ENCODE measurements around the gene HLA-C. TPM values are rescaled to one million over a fixed set of nuclear protein-coding genes. Genes with fewer than 3 reads are reported as not detected.

The HLA-C gene
- total and polyA plus RNA-seq, 8 donors = 117 to 1,825 (median 212) TPM

DNA sequence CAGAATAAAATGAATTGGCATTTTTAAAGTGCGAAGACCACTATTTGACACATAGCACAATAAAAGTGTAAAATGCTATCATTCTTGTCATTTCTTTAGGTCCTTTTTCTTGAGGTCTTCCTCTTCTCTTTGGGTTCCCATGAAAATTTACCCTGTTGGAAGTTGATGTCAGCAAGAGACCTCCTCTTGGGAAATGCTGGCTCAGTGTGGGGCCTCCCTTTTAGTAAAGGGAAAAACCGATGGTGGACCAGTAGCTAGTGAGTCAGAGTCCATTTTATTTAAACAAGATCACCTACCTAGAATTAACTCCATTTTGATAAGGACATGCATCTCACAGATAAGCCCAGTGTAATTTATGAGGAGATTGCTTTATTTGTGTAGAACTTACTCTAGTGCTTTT lies 37.7 kb upstream of the HLA-C start:
- Histone ChIP-seq H3K4me3 (no peak overlapping the region), H3K36me3 (no peaks in the 10 kb centered on the region), H3K4me1 (peaks cover 2 to 12% of the 10 kb centered on the region in 2 donors), H3K27ac (no peak overlapping the region), H3K27me3 (peaks cover 28 to 31% of the 10 kb centered on the region in 2 donors), H3K9me3 (no peaks in the 10 kb centered on the region)
- DNase-seq (no peak), ATAC-seq (no peak)
- TF ChIP-seq, protein P1, sequence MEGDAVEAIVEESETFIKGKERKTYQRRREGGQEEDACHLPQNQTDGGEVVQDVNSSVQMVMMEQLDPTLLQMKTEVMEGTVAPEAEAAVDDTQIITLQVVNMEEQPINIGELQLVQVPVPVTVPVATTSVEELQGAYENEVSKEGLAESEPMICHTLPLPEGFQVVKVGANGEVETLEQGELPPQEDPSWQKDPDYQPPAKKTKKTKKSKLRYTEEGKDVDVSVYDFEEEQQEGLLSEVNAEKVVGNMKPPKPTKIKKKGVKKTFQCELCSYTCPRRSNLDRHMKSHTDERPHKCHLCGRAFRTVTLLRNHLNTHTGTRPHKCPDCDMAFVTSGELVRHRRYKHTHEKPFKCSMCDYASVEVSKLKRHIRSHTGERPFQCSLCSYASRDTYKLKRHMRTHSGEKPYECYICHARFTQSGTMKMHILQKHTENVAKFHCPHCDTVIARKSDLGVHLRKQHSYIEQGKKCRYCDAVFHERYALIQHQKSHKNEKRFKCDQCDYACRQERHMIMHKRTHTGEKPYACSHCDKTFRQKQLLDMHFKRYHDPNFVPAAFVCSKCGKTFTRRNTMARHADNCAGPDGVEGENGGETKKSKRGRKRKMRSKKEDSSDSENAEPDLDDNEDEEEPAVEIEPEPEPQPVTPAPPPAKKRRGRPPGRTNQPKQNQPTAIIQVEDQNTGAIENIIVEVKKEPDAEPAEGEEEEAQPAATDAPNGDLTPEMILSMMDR (IDR thresholded peaks at IDR 0.05) = no peak
- intact Hi-C loops (cut with DNase I) = no loop called here

DNA sequence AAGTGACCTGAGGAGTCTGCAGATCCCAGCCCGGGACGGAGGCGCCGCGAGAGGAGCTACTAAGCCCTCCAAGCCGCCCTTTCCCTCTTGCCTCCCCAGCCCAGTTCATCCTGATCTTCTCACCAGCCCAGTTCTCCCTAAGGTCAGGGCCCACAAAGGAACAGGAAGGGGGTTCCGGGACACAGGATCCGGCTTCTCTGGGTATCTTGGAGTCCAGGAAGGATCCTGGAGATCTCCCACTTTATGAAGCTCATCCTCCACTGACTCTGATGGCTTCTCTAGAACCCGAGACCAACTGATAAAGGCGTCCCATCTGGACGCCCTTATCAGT lies 36.9 kb upstream of the HLA-C start:
- H3K27ac ChIP-seq = peak overlapping the region in 1 of 2 donors; percentile 33
- no peak for ATAC-seq
- peaks cover 28 to 31% of the 10 kb centered on the region in 2 donors for H3K27me3 ChIP-seq
- peaks cover 2 to 12% of the 10 kb centered on the region in 2 donors for H3K4me1 ChIP-seq
- H3K9me3 ChIP-seq = no peaks in the 10 kb centered on the region
- TF ChIP-seq, protein P1 (IDR thresholded peaks at IDR 0.05) = no peak
- peak overlapping the region; percentile 22 to 54 for H3K4me3 ChIP-seq
- no peaks in the 10 kb centered on the region for H3K36me3 ChIP-seq
- intact Hi-C loops (cut with DNase I) = no loop called here
- no peak for DNase-seq

DNA sequence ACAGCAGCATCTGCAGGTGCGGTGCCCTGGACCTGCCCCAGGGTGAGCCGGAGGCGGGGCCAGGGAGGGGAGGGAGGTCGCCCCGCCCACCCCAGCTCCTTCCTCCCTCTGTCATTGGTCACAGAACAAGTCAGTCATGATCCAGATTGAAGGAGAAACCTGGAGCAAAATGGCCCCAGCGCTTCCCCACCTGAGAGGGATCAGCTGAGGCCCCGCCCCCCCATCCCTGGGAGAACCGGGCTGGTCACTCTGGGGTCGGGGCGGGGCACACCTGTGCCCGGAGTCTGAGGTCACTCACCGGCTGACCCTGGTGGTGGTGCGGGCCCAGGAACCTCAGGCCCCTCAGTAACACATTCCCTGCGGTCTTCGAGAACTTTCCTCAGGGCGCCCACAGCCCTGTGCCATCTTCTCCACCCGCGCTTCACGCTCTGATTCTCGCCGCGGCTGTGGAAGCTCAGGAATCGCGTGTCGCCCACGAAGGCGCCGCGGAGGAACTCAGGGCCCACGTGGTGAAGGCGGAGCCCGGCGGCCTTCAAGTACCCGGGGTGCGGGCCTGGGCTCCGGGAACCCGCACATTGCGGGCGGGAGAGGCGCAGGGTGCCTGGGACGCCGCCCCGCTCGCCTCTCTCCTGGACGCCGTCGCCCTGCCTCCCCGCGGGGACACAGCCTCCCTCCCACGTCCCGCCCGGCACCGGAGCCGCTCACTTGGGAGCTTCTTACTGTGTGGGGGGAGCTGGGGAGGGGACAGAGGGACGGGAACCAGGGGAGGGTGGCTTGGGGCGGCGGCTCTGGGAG lies 36.4 kb upstream of the HLA-C start:
- peaks cover 24 to 31% of the 10 kb centered on the region in 2 donors for H3K27me3 ChIP-seq

DNA sequence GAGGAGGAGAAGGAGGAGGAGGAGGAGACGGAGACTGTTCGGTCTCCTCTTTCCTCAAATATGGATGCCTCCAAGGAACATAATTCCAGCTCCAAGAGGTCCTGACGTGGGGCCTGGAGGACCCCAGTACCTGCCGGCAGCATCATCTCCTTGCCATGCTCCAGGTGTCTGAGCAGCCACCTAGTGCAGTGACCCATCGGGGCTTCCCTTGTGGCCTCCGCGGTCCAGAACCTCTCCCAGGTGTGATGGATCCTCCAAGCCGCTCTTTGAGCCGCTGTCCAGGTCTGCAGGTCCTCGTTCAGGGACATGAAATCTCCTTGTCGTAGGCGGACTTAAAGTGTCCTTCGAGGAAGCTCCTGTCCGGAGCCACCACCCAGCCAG lies 35.8 kb upstream of the HLA-C start:
- ATAC-seq (no peak), DNase-seq (no peak)
- Histone ChIP-seq H3K27ac (no peak overlapping the region), H3K9me3 (no peaks in the 10 kb centered on the region), H3K36me3 (no peaks in the 10 kb centered on the region), H3K4me1 (peaks cover 2 to 12% of the 10 kb centered on the region in 2 donors), H3K27me3 (peaks cover 21 to 31% of the 10 kb centered on the region in 2 donors), H3K4me3 (peak overlapping the region in 1 of 2 donors; percentile 54)
- TF ChIP-seq, protein P1 (IDR thresholded peaks at IDR 0.05) = no peak
- intact Hi-C loops (cut with DNase I) = no loop called here

More for the DNA sequence above, 36.4 kb upstream of the HLA-C start:
- TF ChIP-seq, protein P1 (IDR thresholded peaks at IDR 0.05) = no peak
- peak; percentile 97 for ATAC-seq
- H3K9me3 ChIP-seq = no peaks in the 10 kb centered on the region
- H3K27ac ChIP-seq = peak overlapping the region in 1 of 2 donors; percentile 33
- intact Hi-C loops (cut with DNase I) = no loop called here
- H3K4me3 ChIP-seq = peak overlapping the region; percentile 22 to 54
- no peaks in the 10 kb centered on the region for H3K36me3 ChIP-seq
- H3K4me1 ChIP-seq = peaks cover 2 to 12% of the 10 kb centered on the region in 2 donors
- DNase-seq = peak in 2 of 4 donors; percentile 65 to 90

DNA sequence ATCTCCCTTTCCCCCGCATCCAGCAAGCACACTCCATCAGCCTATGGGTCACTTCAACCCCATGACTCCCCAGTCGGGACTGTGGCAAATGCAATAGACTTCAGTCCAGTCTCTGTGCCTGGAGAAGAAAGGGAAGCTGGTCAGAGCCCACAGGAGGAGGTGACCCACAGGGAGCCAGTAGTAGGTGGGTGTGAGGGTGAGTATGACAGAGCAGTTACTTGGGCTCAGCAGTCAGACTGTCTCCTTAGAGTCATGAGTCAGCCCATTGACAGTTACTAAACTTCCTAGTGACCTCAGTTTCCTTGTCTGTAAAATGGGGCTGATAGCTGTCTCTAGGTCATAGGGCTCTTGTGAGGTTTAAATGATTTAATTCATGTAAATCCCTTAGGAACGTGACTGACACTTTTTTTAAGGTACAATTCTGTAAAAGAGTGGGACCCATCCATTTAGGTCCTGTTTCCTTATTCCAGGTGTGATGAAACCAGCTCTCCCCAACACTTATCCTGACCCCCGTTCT lies 33.9 kb upstream of the HLA-C start:
- DNase-seq (no peak), ATAC-seq (no peak)
- H3K27ac ChIP-seq = no peak overlapping the region
- peaks cover 2 to 12% of the 10 kb centered on the region in 2 donors for H3K4me1 ChIP-seq
- no peaks in the 10 kb centered on the region for H3K36me3 ChIP-seq
- intact Hi-C loops (cut with DNase I) = no loop called here
- peaks cover 19 to 31% of the 10 kb centered on the region in 2 donors for H3K27me3 ChIP-seq
- TF ChIP-seq, protein P1 (IDR thresholded peaks at IDR 0.05) = no peak
- H3K9me3 ChIP-seq = no peaks in the 10 kb centered on the region
- no peak overlapping the region for H3K4me3 ChIP-seq

All from left lung (tissue), 10 donors.